Stimulated activated CD4-positive, alpha-beta T cell treated with anti-CD3 and anti-CD28 coated beads, TNF-alpha, amount 100 ng/mL, for 24 hours (primary cell): ENCODE measurements around the gene LONRF2.

ENCODE experiments used
- DNase-seq, 3 experiments: peaks; one replicate each; pipeline ENCODE4 v3.0.0-alpha.2; 2020; ENCODE audit warnings: low read depth in 3 of 3

LONRF2 gene

GRCh38 chr2:100236166-100236565 is 86.1 kb downstream of the LONRF2 start:
- DNase-seq: no peak

- DNase-seq: no peak
Measured at GRCh38 chr2:100235581-100235980, 86.7 kb downstream of the LONRF2 start.

GRCh38 chr2:100235098-100235497 is 87.2 kb downstream of the LONRF2 start:
- no peak for DNase-seq

- no peak for DNase-seq
Measured at GRCh38 chr2:100234141-100234540, 88.2 kb downstream of the LONRF2 start.

- no peak for DNase-seq
Measured at GRCh38 chr2:100233061-100233460, 89.2 kb downstream of the LONRF2 start.

GRCh38 chr2:100230754-100231153 is 91.5 kb downstream of the LONRF2 start:
- DNase-seq: no peak

- no peak for DNase-seq
Measured at GRCh38 chr2:100228967-100229366, 93.3 kb downstream of the LONRF2 start.

- DNase-seq: no peak
Measured at GRCh38 chr2:100228415-100228814, 93.9 kb downstream of the LONRF2 start.

GRCh38 chr2:100224988-100225710 is 97.2 kb downstream of the LONRF2 start:
- DNase-seq: no peak

GRCh38 chr2:100223502-100223901 is 98.8 kb downstream of the LONRF2 start:
- no peak for DNase-seq
